DMS114 treated with DMSO at 0.1 percent for 48 hours (cell line): ENCODE measurements around the gene RPP38.

Source experiments
- DNase-seq: peaks from one replicate; lab custom pipeline; 2025; ENCODE audit not compliant: unreplicated experiment; lab: John Stamatoyannopoulos, UW

RPP38 gene

DNA sequence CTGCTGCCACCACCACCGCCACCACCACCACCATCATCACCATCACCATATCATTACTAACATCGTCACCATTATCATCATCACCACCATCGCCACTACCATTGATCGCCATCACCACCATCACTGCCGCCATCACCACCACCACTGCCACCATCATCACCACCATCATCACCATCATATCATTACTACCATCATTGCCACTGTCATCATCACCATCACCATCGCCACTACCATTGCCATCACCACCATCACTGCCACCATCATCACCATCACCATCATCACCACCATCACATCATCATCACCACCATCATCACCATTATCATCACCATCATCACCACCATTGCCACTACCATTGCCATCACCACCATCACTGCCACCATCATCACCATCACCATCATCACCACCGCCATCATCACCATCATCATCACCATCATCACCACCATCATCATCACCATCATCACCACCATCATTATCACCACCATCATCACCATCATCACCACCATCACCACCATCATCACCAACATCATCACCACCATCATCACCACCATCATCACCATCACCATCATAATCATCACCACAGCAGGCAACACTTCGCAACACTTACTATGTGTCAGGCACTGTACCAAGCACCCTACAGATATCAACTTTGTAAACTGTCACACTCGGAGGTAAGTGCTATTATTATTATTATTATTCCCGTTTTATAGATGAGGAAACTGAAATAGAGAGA lies 52.1 kb downstream of the RPP38 start:
- no peak for DNase-seq

DNA sequence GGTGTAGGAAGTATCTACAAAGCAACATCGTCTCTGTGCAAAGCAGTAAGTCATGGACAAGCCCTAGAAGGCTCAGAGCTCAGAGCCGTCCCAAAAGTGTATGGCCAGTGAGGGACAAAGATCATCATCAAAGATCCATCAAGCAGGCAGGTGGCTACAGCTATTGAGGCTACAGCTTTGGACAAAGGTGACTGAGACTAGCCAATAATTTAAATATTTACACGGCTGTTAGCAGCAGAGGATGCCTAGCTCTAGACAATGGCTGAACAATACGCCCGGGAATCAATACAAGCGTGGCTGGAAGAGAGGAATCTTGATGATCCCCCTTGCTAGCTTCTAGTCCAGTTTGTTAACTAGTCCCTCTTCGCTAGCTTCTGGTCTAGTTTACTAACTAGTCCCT lies 53.4 kb downstream of the RPP38 start:
- no peak for DNase-seq

DNA sequence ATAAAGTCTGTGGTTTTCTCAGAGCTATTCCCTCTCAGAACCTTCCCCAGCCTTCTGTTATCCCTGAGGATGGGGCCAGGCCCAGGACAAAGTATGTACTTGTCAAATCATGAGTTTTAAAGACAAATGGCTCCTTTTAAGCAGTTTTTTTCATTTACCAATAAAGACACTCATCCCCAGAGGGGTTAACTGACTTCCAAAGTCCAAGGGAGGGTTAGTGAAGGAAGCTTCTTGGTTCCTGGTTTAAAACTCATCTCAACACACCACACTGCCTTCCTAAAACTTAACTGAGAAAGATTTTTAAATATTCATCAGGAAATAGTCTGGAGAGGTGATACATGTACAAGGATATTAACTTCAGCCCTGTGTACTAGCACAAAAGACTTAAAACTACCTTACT lies 55.4 kb downstream of the RPP38 start:
- no peak for DNase-seq
